ENCODE measurements around the gene TAGLN.

TAGLN gene

GRCh38 chr11:117189191-117189940 is 9.8 kb upstream of the TAGLN start:
- no peak overlapping the region for H3K4me3 ChIP-seq (replicated peaks in 1 of 2; ENCODE audit: low read depth in 2 of 2, low read length in 2 of 2)
- no peak for TF ChIP-seq CTCF (IDR thresholded peaks at IDR 0.05; ENCODE audit: low read depth, low read length)
- no peak for DNase-seq (ENCODE audit: low read depth in 2 of 2)

GRCh38 chr11:117189941-117190544 is 9.1 kb upstream of the TAGLN start:
- no peak for TF ChIP-seq CTCF (IDR thresholded peaks at IDR 0.05; ENCODE audit: low read depth, low read length)
- no peak for DNase-seq (ENCODE audit: low read depth in 2 of 2)
- H3K4me3 ChIP-seq (replicated peaks in 1 of 2; ENCODE audit: low read depth in 2 of 2, low read length in 2 of 2), result no peak overlapping the region

- DNase-seq (ENCODE audit: low read depth in 2 of 2), result no peak
- TF ChIP-seq CTCF (IDR thresholded peaks at IDR 0.05; ENCODE audit: low read depth, low read length), result no peak
- H3K4me3 ChIP-seq (replicated peaks in 1 of 2; ENCODE audit: low read depth in 2 of 2, low read length in 2 of 2), result no peak overlapping the region
These were observed 7.3 kb upstream of the TAGLN start for GRCh38 chr11:117191680-117192400.

GRCh38 chr11:117192401-117192875 is 6.7 kb upstream of the TAGLN start:
- no peak overlapping the region for H3K4me3 ChIP-seq (replicated peaks in 1 of 2; ENCODE audit: low read depth in 2 of 2, low read length in 2 of 2)
- no peak for TF ChIP-seq CTCF (IDR thresholded peaks at IDR 0.05; ENCODE audit: low read depth, low read length)
- no peak for DNase-seq (ENCODE audit: low read depth in 2 of 2)

GRCh38 chr11:117193130-117194020 is 5.8 kb upstream of the TAGLN start:
- H3K4me3 ChIP-seq (replicated peaks in 1 of 2; ENCODE audit: low read depth in 2 of 2, low read length in 2 of 2), result no peak overlapping the region
- DNase-seq (ENCODE audit: low read depth in 2 of 2), result no peak
- no peak for TF ChIP-seq CTCF (IDR thresholded peaks at IDR 0.05; ENCODE audit: low read depth, low read length)

- no peak for DNase-seq (ENCODE audit: low read depth in 2 of 2)
- TF ChIP-seq CTCF (IDR thresholded peaks at IDR 0.05; ENCODE audit: low read depth, low read length), result no peak
These were observed 4.9 kb upstream of the TAGLN start for GRCh38 chr11:117194267-117194666.

More at GRCh38 chr11:117194267-117194666, 4.9 kb upstream of the TAGLN start:
- no peak overlapping the region for H3K4me3 ChIP-seq (replicated peaks in 1 of 2; ENCODE audit: low read depth in 2 of 2, low read length in 2 of 2)

Measured in cardiac fibroblast (primary cell).